NCI-H345 (cell line): Measurements from ENCODE around the gene PHAX.
"Not testable (repeated sequence)": the region's sequence is repeated elsewhere in the genome, so short reads cannot be mapped to it uniquely, and the experiment has no call there.

Experiments used
- DNase-seq: peaks from one replicate; lab custom pipeline; 2025; lab: John Stamatoyannopoulos, UW

PHAX gene

GRCh38 chr5:126600631-126601511 is at the start of gene PHAX:
Gene PHAX, plus strand, starts transcription at chr5:126600947. Its CDS starts 16 bp downstream, at chr5:126600963.
- DNase-seq: peak; percentile 80

GRCh38 chr5:126552614-126553013 is 48.1 kb upstream of the PHAX start:
- DNase-seq: no peak

GRCh38 chr5:126555101-126555500 is 45.6 kb upstream of the PHAX start:
- not testable (repeated sequence) for DNase-seq

GRCh38 chr5:126561908-126562307 is 38.8 kb upstream of the PHAX start:
- no peak for DNase-seq

- no peak for DNase-seq
Measured at GRCh38 chr5:126562823-126563222, 37.9 kb upstream of the PHAX start.

GRCh38 chr5:126568206-126568755 is 32.5 kb upstream of the PHAX start:
- no peak for DNase-seq

- no peak for DNase-seq
Measured at GRCh38 chr5:126575644-126576043, 25.1 kb upstream of the PHAX start.

GRCh38 chr5:126576974-126577373 is 23.8 kb upstream of the PHAX start:
- no peak for DNase-seq

- DNase-seq: no peak
Measured at GRCh38 chr5:126577415-126577814, 23.3 kb upstream of the PHAX start.

GRCh38 chr5:126579716-126580115 is 21.0 kb upstream of the PHAX start:
- no peak for DNase-seq

- DNase-seq: no peak
Measured at GRCh38 chr5:126583761-126584160, 17.0 kb upstream of the PHAX start.

GRCh38 chr5:126587551-126588390 is 13.0 kb upstream of the PHAX start:
- no peak for DNase-seq

- no peak for DNase-seq
Measured at GRCh38 chr5:126589536-126590297, 11.0 kb upstream of the PHAX start.

- no peak for DNase-seq
Measured at GRCh38 chr5:126591549-126591948, 9.2 kb upstream of the PHAX start.

- peak; percentile 92 for DNase-seq
Measured at GRCh38 chr5:126594748-126595485, 5.8 kb upstream of the PHAX start, which contains the start of gene ALDH7A1. Gene ALDH7A1, minus strand, starts transcription at chr5:126595219. Its CDS starts 21 bp downstream, at chr5:126595198.

GRCh38 chr5:126595486-126596083 is 5.2 kb upstream of the PHAX start:
- no peak for DNase-seq

- DNase-seq: no peak
Measured at GRCh38 chr5:126597156-126597555, 3.6 kb upstream of the PHAX start.

- DNase-seq: no peak
Measured at GRCh38 chr5:126599499-126599898, 1.2 kb upstream of the PHAX start.

GRCh38 chr5:126599971-126600630 is 646 bp upstream of the PHAX start:
- DNase-seq: not testable (repeated sequence)

GRCh38 chr5:126603402-126603991 is 2.8 kb downstream of the PHAX start:
- DNase-seq: no peak
